Progenitor cell of endocrine pancreas (in vitro differentiated cells): ENCODE data around the gene CAMSAP1. TPM values are rescaled to one million over a fixed set of nuclear protein-coding genes. Genes with fewer than 3 reads are reported as not detected.

Source experiments
- DNase-seq: peaks from one replicate; pipeline ENCODE4 v3.0.0; 2021; ENCODE audit warnings: low spot score; ENCODE audit not compliant: unreplicated experiment
- H3K27ac Mint-ChIP-seq: 2 replicates; pipeline ENCODE4 v1.8.0; 2021; ENCODE audit warnings: mild to moderate bottlenecking, moderate library complexity, mixed read lengths
- H3K27me3 Mint-ChIP-seq: 2 replicates; pipeline ENCODE4 v1.8.0; 2021; ENCODE audit warnings: mixed read lengths
- H3K36me3 Mint-ChIP-seq: 2 replicates; pipeline ENCODE4 v1.8.0; 2022; ENCODE audit warnings: mixed read lengths; ENCODE audit not compliant: insufficient read depth
- H3K4me1 Mint-ChIP-seq: 2 replicates; pipeline ENCODE4 v1.8.0; 2021; ENCODE audit warnings: low read depth, mixed read lengths
- H3K4me3 Mint-ChIP-seq: 2 replicates; pipeline ENCODE4 v1.8.0; 2021; ENCODE audit warnings: low read depth, mild to moderate bottlenecking, moderate library complexity, mixed read lengths
- H3K9me3 Mint-ChIP-seq: 2 replicates; pipeline ENCODE4 v1.8.0; 2021; ENCODE audit warnings: low read depth, mixed read lengths
- total RNA-seq: library from RNA; stranded (reverse); gene quantifications from 2 replicates; pipeline ENCODE4 v1.2.1, GENCODE V29; 2021
- TF ChIP-seq, protein P1 (sequence below): fragments of 200-600 bp; sonication (generic); IDR thresholded peaks from one replicate; pipeline ENCODE4 v1.5.0; 2021; ENCODE audit warnings: antibody characterized with exemption, mild to moderate bottlenecking; ENCODE audit not compliant: unreplicated experiment

Gene CAMSAP1
- total RNA-seq, 1 donor from 2014 or later, result 82.2 TPM

DNA sequence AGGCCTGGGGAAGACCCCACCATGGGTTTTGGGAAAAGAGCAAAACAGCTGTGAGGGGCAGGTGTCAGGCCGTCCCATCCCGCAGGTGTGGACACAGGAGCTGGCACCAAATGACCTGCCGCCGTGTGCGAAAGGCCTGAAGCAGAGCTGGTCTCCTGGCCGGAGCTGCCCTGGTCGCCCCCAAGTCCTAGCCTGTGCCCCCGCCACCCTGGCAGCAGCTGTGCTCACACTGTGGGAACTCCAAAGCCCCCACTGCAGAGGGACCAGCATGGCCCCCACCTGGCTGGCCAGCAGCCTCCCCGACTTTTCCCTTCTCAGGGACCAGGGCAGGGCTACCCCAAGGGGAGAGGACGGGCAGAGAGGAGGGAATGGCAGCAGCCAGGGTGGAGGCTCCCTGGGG, 117.0 kb downstream of the CAMSAP1 start:
- TF ChIP-seq, protein P1, sequence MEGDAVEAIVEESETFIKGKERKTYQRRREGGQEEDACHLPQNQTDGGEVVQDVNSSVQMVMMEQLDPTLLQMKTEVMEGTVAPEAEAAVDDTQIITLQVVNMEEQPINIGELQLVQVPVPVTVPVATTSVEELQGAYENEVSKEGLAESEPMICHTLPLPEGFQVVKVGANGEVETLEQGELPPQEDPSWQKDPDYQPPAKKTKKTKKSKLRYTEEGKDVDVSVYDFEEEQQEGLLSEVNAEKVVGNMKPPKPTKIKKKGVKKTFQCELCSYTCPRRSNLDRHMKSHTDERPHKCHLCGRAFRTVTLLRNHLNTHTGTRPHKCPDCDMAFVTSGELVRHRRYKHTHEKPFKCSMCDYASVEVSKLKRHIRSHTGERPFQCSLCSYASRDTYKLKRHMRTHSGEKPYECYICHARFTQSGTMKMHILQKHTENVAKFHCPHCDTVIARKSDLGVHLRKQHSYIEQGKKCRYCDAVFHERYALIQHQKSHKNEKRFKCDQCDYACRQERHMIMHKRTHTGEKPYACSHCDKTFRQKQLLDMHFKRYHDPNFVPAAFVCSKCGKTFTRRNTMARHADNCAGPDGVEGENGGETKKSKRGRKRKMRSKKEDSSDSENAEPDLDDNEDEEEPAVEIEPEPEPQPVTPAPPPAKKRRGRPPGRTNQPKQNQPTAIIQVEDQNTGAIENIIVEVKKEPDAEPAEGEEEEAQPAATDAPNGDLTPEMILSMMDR, result no peak
- no peaks in the 10 kb centered on the region for H3K9me3 Mint-ChIP-seq

DNA sequence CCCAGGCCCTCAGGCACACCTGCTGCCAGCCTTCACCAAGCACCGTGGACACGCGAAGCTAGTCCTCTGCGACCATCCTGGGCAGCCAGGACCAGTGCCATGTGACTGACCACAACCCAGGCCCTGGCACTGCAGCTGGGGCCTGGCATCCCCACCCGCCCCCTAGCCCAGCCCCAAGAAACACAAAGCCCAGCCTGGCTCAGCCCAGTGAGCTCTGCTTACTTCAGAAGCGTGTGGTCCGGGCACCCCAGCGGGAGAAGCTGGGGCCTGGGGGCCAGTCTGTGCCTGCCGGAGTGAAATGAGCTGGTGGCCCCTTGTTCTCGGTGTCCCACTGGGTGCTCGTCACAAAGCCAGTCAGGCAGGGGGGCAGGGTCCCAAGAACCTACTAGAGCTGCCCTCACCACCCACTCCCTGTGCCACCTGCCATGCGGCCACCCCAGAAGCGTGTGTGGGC, 117.5 kb downstream of the CAMSAP1 start:
- H3K4me1 Mint-ChIP-seq, result no peaks in the 10 kb centered on the region
- no peak for DNase-seq
- H3K27ac Mint-ChIP-seq, result no peak overlapping the region
- no peaks in the 10 kb centered on the region for H3K9me3 Mint-ChIP-seq
- TF ChIP-seq, protein P1, result no peak
- H3K27me3 Mint-ChIP-seq, result no peaks in the 10 kb centered on the region
- H3K36me3 Mint-ChIP-seq, result no peaks in the 10 kb centered on the region
- H3K4me3 Mint-ChIP-seq, result no peak overlapping the region

More for the DNA sequence above, 117.0 kb downstream of the CAMSAP1 start:
- Mint-ChIP-seq H3K4me1 (no peaks in the 10 kb centered on the region), H3K27ac (no peak overlapping the region), H3K36me3 (no peaks in the 10 kb centered on the region), H3K27me3 (no peaks in the 10 kb centered on the region), H3K4me3 (no peak overlapping the region)
- DNase-seq, result no peak

DNA sequence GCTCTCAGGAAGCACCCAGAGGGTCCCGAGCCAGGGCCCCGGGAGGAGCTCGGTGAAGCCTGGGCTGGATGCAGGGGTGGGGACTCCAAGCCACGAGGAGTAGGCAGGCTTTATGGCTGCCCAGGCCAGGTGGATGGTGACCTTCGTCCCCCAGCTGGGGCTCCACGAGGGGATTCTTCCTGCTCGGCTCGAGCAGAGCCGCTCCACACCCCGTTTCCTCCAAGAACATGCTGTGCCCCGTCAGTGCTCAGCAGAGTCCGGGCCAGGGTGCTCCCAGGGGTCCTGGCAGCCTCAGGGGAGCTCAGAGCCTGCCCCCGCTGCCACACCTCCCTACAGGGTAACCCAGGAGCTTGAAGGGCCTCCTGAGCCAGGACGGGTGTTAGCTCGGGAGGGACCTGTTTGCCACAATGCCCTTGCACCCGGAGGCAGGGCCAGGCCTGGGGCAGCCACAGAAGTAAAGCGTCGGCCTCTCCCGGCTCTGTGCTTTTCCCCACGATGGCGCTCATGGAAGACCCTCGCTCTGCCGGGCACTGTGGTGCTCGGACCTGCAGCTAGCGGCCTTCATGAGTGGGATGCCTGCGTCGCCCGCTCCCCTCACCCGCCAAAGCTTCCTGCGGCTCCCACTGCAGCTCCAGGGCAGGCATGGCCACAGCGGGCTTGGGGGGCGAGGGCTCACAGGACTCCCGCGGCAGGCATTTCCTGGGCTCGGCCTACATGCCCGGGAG, 118.6 kb downstream of the CAMSAP1 start:
- H3K4me1 Mint-ChIP-seq, result no peaks in the 10 kb centered on the region
- no peak overlapping the region for H3K4me3 Mint-ChIP-seq

DNA sequence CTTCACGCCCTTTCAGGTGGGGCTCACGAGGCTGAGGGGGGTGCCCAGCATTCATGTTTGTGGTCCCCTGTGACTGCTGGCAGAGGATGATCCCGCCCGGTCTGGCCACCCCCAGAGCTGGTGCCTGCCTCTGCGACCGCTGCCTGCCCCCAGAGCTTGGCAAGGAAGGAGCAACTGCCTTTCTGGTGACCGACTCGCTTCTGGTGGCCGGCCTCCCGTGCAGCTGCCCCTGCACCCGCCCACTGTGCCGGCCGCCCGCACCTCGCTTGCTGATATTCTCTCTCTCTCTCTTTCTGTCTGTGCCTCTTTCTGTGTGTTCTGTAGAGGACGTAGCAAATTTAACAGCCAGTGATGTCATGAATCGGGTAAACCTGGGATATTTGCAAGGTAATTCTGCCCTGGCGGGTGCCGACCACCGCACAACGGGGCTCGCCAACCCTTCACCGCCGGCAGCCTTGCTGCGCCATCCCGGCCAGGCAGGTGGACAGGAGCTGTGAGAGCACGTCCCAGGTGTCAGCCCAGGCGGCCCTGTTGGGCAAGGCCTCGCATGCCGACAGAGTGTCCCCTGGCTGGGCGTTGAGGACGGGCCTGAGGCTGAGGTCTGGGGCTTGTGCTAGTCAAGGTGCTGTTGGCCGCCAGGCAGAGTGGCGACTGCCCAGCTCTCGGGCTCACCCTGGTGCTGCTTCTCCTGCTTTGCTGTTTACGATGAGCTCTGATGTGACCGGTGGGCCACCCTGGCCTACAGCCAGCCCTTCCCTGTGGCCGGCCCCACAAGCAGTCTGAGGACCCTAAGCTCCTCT, 119.4 kb downstream of the CAMSAP1 start:
- Mint-ChIP-seq H3K27me3 (peaks cover under 1% of the 10 kb centered on the region), H3K9me3 (no peaks in the 10 kb centered on the region), H3K4me1 (no peaks in the 10 kb centered on the region), H3K4me3 (no peak overlapping the region), H3K36me3 (no peaks in the 10 kb centered on the region), H3K27ac (no peak overlapping the region)
- TF ChIP-seq, protein P1, result no peak
- no peak for DNase-seq

More for the DNA sequence above, 118.6 kb downstream of the CAMSAP1 start:
- TF ChIP-seq, protein P1, result no peak
- Mint-ChIP-seq H3K36me3 (no peaks in the 10 kb centered on the region), H3K9me3 (no peaks in the 10 kb centered on the region), H3K27ac (no peak overlapping the region), H3K27me3 (no peaks in the 10 kb centered on the region)
- DNase-seq, result no peak

DNA sequence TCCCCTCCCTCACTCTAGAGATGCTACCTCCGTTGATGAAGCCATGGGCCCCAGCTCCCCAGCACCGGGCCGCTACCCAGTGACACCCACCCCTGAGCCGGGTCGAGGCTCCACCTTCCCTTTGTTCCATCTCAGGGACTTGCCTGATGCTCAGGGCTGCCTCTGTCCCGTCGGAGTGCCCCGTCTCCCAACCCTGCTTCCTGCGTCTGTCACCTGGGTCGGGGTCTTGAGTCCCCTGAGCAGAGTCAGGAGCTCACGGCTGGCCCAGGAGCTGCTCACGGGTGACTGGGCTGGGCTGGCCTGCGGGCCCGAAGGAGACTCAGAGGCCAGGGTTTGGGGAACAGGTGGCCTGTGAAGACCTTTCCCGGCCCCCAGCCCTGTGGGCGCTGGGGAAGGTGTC, 120.0 kb downstream of the CAMSAP1 start:
- Mint-ChIP-seq H3K4me1 (no peaks in the 10 kb centered on the region), H3K27ac (no peak overlapping the region), H3K36me3 (no peaks in the 10 kb centered on the region), H3K9me3 (no peaks in the 10 kb centered on the region), H3K4me3 (no peak overlapping the region), H3K27me3 (peaks cover 6% of the 10 kb centered on the region)
- TF ChIP-seq, protein P1, result no peak
- DNase-seq, result no peak
